Kidney (tissue), 14 donors: Measurements from ENCODE around the gene ACTR1B. TPM values are rescaled to one million over a fixed set of nuclear protein-coding genes. Genes with fewer than 3 reads are reported as not detected.

Experiments used
- DNase-seq, 5 donors: peaks; one replicate each; pipeline ENCODE4 v3.0.0-alpha.2; 2013 to 2020
- FAIRE-seq: peaks from 2 replicates; lab custom pipeline; 2012; peaks lifted over from hg19 to GRCh38; lab: Jason Lieb, UNC
- H3K27ac ChIP-seq, 2 donors: one replicate each; pipeline ENCODE4 v1.7.0; 2013; ENCODE audit warnings: low read depth in 2 of 2, low read length in 2 of 2, inconsistent platforms in 1 of 2
- H3K27me3 ChIP-seq: one replicate; pipeline ENCODE4 v1.7.1; 2013; ENCODE audit warnings: low read length, inconsistent platforms; ENCODE audit not compliant: control insufficient read depth, insufficient read depth
- H3K36me3 ChIP-seq, 3 donors: one replicate each; pipeline versions ENCODE4 v1.7.0 to v1.7.1; 2013; ENCODE audit warnings: low read length in 3 of 3, control low read depth in 1 of 3, inconsistent platforms in 1 of 3; ENCODE audit not compliant: insufficient read depth in 3 of 3, control insufficient read depth in 2 of 3
- H3K4me1 ChIP-seq, 3 donors: one replicate each; pipeline versions ENCODE4 v1.7.0 to v1.7.1; 2013; ENCODE audit warnings: low read length in 3 of 3, inconsistent platforms in 1 of 3, low read depth in 1 of 3; ENCODE audit not compliant: control insufficient read depth in 2 of 3, insufficient read depth in 2 of 3
- H3K4me3 ChIP-seq, 3 donors: one replicate each; pipeline versions ENCODE4 v1.7.0 to v1.8.1; 2013; ENCODE audit warnings: low read length in 3 of 3, control low read depth in 1 of 3, inconsistent platforms in 1 of 3
- H3K9ac ChIP-seq, 3 donors: one replicate each; pipeline versions ENCODE4 v1.7.0 to v1.7.1; 2013; ENCODE audit warnings: low read length in 3 of 3, control low read depth in 1 of 3, inconsistent platforms in 1 of 3
- H3K9me3 ChIP-seq, 3 donors: one replicate each; pipeline versions ENCODE4 v1.7.0 to v1.7.1; 2013; ENCODE audit warnings: low read length in 3 of 3, control low read depth in 1 of 3, inconsistent platforms in 1 of 3; ENCODE audit not compliant: control insufficient read depth in 2 of 3, insufficient read depth in 1 of 3
- CTCF ChIP-seq: IDR thresholded peaks from 3 replicates; pipeline ENCODE4 v1.5.1; 2012; ENCODE audit warnings: mild to moderate bottlenecking, moderate library complexity, borderline replicate concordance; ENCODE audit not compliant: insufficient read depth; ENCODE audit errors: extremely low read depth
- intact Hi-C: fragments of 100-400 bp; cut with DNase I; formaldehyde crosslinking; loops from one replicate; pipeline ENCODE4 v1.11.1; 2022
- polyA plus RNA-seq: library from polyadenylated mRNA; stranded (reverse); fragments of 350-450 nt; fragmentation: Illumina TruSeq; extraction: RNeasy Lipid Tissue Mini Kit (QIAGEN cat#74804); gene quantifications from one replicate; pipeline ENCODE4 v1.2.3, GENCODE V29; 2014; ENCODE audit warnings: low read depth, low replicate concordance; ENCODE audit not compliant: insufficient read depth
- total RNA-seq: library from RNA; stranded (reverse); fragmentation: NEBNext Ultra II Directional; extraction: Animal tissue kit (Norgen Biotek cat#: 25700); gene quantifications from one replicate; pipeline ENCODE4 v1.2.1, GENCODE V29; 2021
- donor health status: control.
- donor health status: control.
- donor health status: control.
- donor health status: control.
- donor health status: control.
- donor health status: DM: yes; HTN: yes; CAD: no.
- donor health status: Normal renal cell carcinoma (clear cell type).

The ACTR1B gene
- total and polyA plus RNA-seq, 2 donors from 2014 or later = 62.4 to 76.7 TPM

GRCh38 chr2:97656129-97656755 is 7.6 kb downstream of the ACTR1B start:
- no peak overlapping the region for H3K9ac ChIP-seq

GRCh38 chr2:97654791-97655190 is 9.1 kb downstream of the ACTR1B start:
- TF ChIP-seq CTCF = no peak
- Histone ChIP-seq H3K27me3 (no peaks in the 10 kb centered on the region), H3K9me3 (peaks cover 0 to 12% (median 0%) of the 10 kb centered on the region in 3 donors), H3K4me3 (no peak overlapping the region), H3K9ac (no peak overlapping the region), H3K4me1 (no peaks in the 10 kb centered on the region), H3K36me3 (peaks cover 5 to 19% (median 16%) of the 10 kb centered on the region in 3 donors), H3K27ac (no peak overlapping the region)
- intact Hi-C loops = no loop called here
- no peak for FAIRE-seq
- DNase-seq = no peak

More at GRCh38 chr2:97656129-97656755, 7.6 kb downstream of the ACTR1B start:
- Histone ChIP-seq H3K9me3 (peaks cover 0 to 12% (median 0%) of the 10 kb centered on the region in 3 donors), H3K36me3 (peaks cover 5 to 21% (median 19%) of the 10 kb centered on the region in 3 donors), H3K27me3 (no peaks in the 10 kb centered on the region), H3K4me1 (no peaks in the 10 kb centered on the region), H3K4me3 (no peak overlapping the region), H3K27ac (no peak overlapping the region)
- TF ChIP-seq CTCF = no peak
- DNase-seq (no peak), FAIRE-seq (no peak)
- intact Hi-C loops = no loop called here

GRCh38 chr2:97654309-97654708 is 9.5 kb downstream of the ACTR1B start:
- Histone ChIP-seq H3K4me3 (no peak overlapping the region), H3K9me3 (peaks cover 0 to 12% (median 0%) of the 10 kb centered on the region in 3 donors), H3K4me1 (no peaks in the 10 kb centered on the region), H3K36me3 (peaks cover 5 to 21% (median 16%) of the 10 kb centered on the region in 3 donors), H3K27me3 (no peaks in the 10 kb centered on the region), H3K27ac (no peak overlapping the region), H3K9ac (no peak overlapping the region)
- intact Hi-C loops = no loop called here
- TF ChIP-seq CTCF = no peak
- no peak for DNase-seq
- FAIRE-seq = no peak

GRCh38 chr2:97653874-97654273 is 10.0 kb downstream of the ACTR1B start:
- Histone ChIP-seq H3K36me3 (peaks cover 5 to 21% (median 19%) of the 10 kb centered on the region in 3 donors), H3K27ac (no peak overlapping the region), H3K9ac (no peak overlapping the region), H3K27me3 (no peaks in the 10 kb centered on the region), H3K9me3 (peaks cover 0 to 12% (median 0%) of the 10 kb centered on the region in 3 donors), H3K4me1 (no peaks in the 10 kb centered on the region), H3K4me3 (no peak overlapping the region)
- intact Hi-C loops = no loop called here
- FAIRE-seq (no peak), DNase-seq (no peak)
- TF ChIP-seq CTCF = no peak
